Keratinocyte (primary cell): ENCODE data around the gene CIT.

Experiments used
- CTCF ChIP-seq, 3 experiments: IDR thresholded peaks in 1 of 3; conservative IDR thresholded peaks in 1 of 3; optimal IDR thresholded peaks in 1 of 3; 2 replicates in 2 of 3; 3 replicates in 1 of 3; pipeline versions ENCODE3 to v1.5.1; 2011; ENCODE audit warnings: low read length in 3 of 3, mild to moderate bottlenecking in 3 of 3, moderate library complexity in 2 of 3, control low read depth in 1 of 3, inconsistent platforms in 1 of 3; ENCODE audit not compliant: insufficient read depth in 2 of 3; ENCODE audit errors: extremely low read depth in 1 of 3
- EZH2 ChIP-seq: IDR thresholded peaks from one replicate; pipeline ENCODE4 v1.6.1; 2012; ENCODE audit warnings: inconsistent platforms, mild to moderate bottlenecking, low read length, moderate library complexity

GRCh38 chr12:119649202-119649808 is 227.8 kb downstream of the CIT start:
- TF ChIP-seq CTCF (optimal IDR thresholded peaks at IDR 0.05 in 1 of 3, IDR thresholded peaks at IDR 0.05 in 1 of 3, conservative IDR thresholded peaks at IDR 0.05 in 1 of 3; ENCODE audit: extremely low read depth in 1 of 3, insufficient read depth in 2 of 3, low read length in 3 of 3) = peak; percentile 21 to 70 (median 50)
- no peak for TF ChIP-seq EZH2
